ENCODE measurements around the gene GPR55. TPM values are rescaled to one million over a fixed set of nuclear protein-coding genes. Genes with fewer than 3 reads are reported as not detected.

The GPR55 gene
- total RNA-seq, 1 experiment from 2014 or later = 0.05 TPM

GRCh38 chr2:230935130-230935430 lies 10.0 kb upstream of the GPR55 start:
- no peak for DNase-seq (ENCODE audit: low read depth)

GRCh38 chr2:230934231-230935129 lies 9.4 kb upstream of the GPR55 start:
- DNase-seq (ENCODE audit: low read depth) = no peak

GRCh38 chr2:230933521-230934180 lies 8.6 kb upstream of the GPR55 start:
- DNase-seq (ENCODE audit: low read depth) = no peak

GRCh38 chr2:230932556-230933511 lies 7.8 kb upstream of the GPR55 start:
- DNase-seq (ENCODE audit: low read depth) = no peak

- no peak for DNase-seq (ENCODE audit: low read depth)
Observed at GRCh38 chr2:230931556-230932231, 6.7 kb upstream of the GPR55 start.

GRCh38 chr2:230930928-230931555 lies 6.0 kb upstream of the GPR55 start:
- DNase-seq (ENCODE audit: low read depth) = no peak

- DNase-seq (ENCODE audit: low read depth) = no peak
Observed at GRCh38 chr2:230930149-230930780, 5.2 kb upstream of the GPR55 start.

- DNase-seq (ENCODE audit: low read depth) = no peak
Observed at GRCh38 chr2:230929381-230930148, 4.5 kb upstream of the GPR55 start.

- DNase-seq (ENCODE audit: low read depth) = no peak
Observed at GRCh38 chr2:230928701-230929380, 3.8 kb upstream of the GPR55 start.

- no peak for DNase-seq (ENCODE audit: low read depth)
Observed at GRCh38 chr2:230927711-230928341, 2.8 kb upstream of the GPR55 start.

GRCh38 chr2:230925879-230926765 lies 1.1 kb upstream of the GPR55 start:
- DNase-seq (ENCODE audit: low read depth) = no peak

GRCh38 chr2:230925443-230925878 lies 419 bp upstream of the GPR55 start:
- no peak for DNase-seq (ENCODE audit: low read depth)

- no peak for DNase-seq (ENCODE audit: low read depth)
Observed at GRCh38 chr2:230924092-230924469, 961 bp downstream of the GPR55 start.

- DNase-seq (ENCODE audit: low read depth) = no peak
Observed at GRCh38 chr2:230922951-230923717, 1.9 kb downstream of the GPR55 start.

GRCh38 chr2:230921806-230922595 lies 3.0 kb downstream of the GPR55 start:
- DNase-seq (ENCODE audit: low read depth) = no peak

- no peak for DNase-seq (ENCODE audit: low read depth)
Observed at GRCh38 chr2:230920167-230920566, 4.9 kb downstream of the GPR55 start.

All from HT1080 (cell line).